Body of pancreas (tissue), 4 donors: ENCODE data around the gene INO80C. TPM values are rescaled to one million over a fixed set of nuclear protein-coding genes. Genes with fewer than 3 reads are reported as not detected.

Source experiments
- ATAC-seq: fragments of 150-250 bp; one replicate; pipeline ENCODE4 v1.9.1; 2016
- DNase-seq, 4 donors: peaks; one replicate each; pipeline ENCODE4 v3.0.0-alpha.2; 2019
- H3K27ac ChIP-seq, 4 donors: fragments of 200-600 bp; sonication (generic); 1 replicate in 3 of 4; 2 replicates in 1 of 4; pipeline versions ENCODE4 v1.5.1 to v1.6.1; 2016 to 2019; ENCODE audit warnings: mild to moderate bottlenecking in 1 of 4, mixed read lengths in 1 of 4, moderate library complexity in 1 of 4
- H3K27me3 ChIP-seq, 2 donors: fragments of 200-600 bp; sonication (generic); one replicate each; pipeline ENCODE4 v1.6.0; 2016; ENCODE audit warnings: mild to moderate bottlenecking in 1 of 2
- H3K36me3 ChIP-seq, 2 donors: fragments of 200-600 bp; sonication (generic); replicated peaks in 1 of 2; 2 replicates each; pipeline ENCODE4 v1.5.1; 2016; ENCODE audit warnings: low read depth in 2 of 2; ENCODE audit not compliant: insufficient read depth in 1 of 2
- H3K4me1 ChIP-seq: fragments of 200-600 bp; sonication (generic); one replicate; pipeline ENCODE4 v1.6.0; 2016
- H3K4me3 ChIP-seq, 2 donors: fragments of 200-600 bp; sonication (generic); 1 replicate in 1 of 2; 2 replicates in 1 of 2; pipeline ENCODE4 v1.5.1; 2016 to 2019
- H3K9me3 ChIP-seq, 3 donors: fragments of 200-600 bp; sonication (generic); 1 replicate in 2 of 3; 2 replicates in 1 of 3; pipeline ENCODE4 v1.5.1; 2016
- POLR2A ChIP-seq, 3 donors: fragments of 450-650 bp; IDR thresholded peaks; one replicate each; pipeline ENCODE4 v1.6.1; 2016; ENCODE audit warnings: antibody characterized with exemption in 3 of 3, mild to moderate bottlenecking in 2 of 3
- WGBS, 2 donors: methylation state at CpG; one replicate each; pipeline ENCODE4 v1.1.5; 2017; 5-methylcytosine and 5-hydroxymethylcytosine counted together
- intact Hi-C: fragments of 100-400 bp; cut with DNase I; formaldehyde crosslinking; loops from one replicate; pipeline ENCODE4 v1.15.1; 2023
- total RNA-seq, 2 donors: library from RNA; depleted of rRNA; stranded (reverse); fragments of >200 nt; gene quantifications; one replicate each; pipeline ENCODE4 v1.1.0, GENCODE V29; 2016
- TF ChIP-seq, protein P1 (sequence below), 7 experiments: fragments of 450-650 bp in 4 of 7; fragments of 200-600 bp in 3 of 7; sonication (generic) in 3 of 7; IDR thresholded peaks; one replicate each; pipeline ENCODE4 v1.5.1; 2016 to 2019; ENCODE audit warnings: antibody characterized with exemption in 7 of 7

Gene INO80C
- total RNA-seq, 2 donors from 2014 or later = 1.6 to 10.4 TPM

DNA sequence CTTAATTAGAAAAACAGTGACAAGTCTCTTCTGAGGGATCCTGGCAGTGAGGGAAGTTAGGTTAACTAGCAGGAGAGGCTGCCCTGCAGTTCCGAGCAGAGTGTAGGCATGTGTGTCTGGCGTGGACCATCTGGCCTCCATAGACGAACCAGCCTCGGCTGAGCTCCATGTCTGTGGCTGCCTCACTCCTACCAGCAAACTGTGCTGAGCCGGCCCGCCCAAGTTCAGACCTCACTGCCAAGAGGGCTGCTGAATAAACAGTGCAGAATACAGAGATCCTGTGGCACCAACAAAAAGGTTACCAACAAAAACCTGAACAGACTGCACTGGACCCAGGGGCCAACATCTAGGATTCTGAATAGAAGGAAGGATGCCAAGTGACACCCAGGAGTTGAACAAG is 27.3 kb downstream of the INO80C start:
- 87 to 98% methylated on average over 6 of the region's 6 CpGs for WGBS, 2 donors
- ATAC-seq (no peak), DNase-seq (no peak)
- H3K36me3 ChIP-seq = no peaks in the 10 kb centered on the region
- no peak overlapping the region for H3K4me3 ChIP-seq
- intact Hi-C loops = no loop called here
- TF ChIP-seq, protein P1, sequence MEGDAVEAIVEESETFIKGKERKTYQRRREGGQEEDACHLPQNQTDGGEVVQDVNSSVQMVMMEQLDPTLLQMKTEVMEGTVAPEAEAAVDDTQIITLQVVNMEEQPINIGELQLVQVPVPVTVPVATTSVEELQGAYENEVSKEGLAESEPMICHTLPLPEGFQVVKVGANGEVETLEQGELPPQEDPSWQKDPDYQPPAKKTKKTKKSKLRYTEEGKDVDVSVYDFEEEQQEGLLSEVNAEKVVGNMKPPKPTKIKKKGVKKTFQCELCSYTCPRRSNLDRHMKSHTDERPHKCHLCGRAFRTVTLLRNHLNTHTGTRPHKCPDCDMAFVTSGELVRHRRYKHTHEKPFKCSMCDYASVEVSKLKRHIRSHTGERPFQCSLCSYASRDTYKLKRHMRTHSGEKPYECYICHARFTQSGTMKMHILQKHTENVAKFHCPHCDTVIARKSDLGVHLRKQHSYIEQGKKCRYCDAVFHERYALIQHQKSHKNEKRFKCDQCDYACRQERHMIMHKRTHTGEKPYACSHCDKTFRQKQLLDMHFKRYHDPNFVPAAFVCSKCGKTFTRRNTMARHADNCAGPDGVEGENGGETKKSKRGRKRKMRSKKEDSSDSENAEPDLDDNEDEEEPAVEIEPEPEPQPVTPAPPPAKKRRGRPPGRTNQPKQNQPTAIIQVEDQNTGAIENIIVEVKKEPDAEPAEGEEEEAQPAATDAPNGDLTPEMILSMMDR (IDR thresholded peaks at IDR 0.05) = no peak
- TF ChIP-seq POLR2A (IDR thresholded peaks at IDR 0.05) = no peak
- no peak overlapping the region for H3K27ac ChIP-seq
- no peaks in the 10 kb centered on the region for H3K27me3 ChIP-seq
- H3K4me1 ChIP-seq = no peaks in the 10 kb centered on the region
- no peaks in the 10 kb centered on the region for H3K9me3 ChIP-seq

DNA sequence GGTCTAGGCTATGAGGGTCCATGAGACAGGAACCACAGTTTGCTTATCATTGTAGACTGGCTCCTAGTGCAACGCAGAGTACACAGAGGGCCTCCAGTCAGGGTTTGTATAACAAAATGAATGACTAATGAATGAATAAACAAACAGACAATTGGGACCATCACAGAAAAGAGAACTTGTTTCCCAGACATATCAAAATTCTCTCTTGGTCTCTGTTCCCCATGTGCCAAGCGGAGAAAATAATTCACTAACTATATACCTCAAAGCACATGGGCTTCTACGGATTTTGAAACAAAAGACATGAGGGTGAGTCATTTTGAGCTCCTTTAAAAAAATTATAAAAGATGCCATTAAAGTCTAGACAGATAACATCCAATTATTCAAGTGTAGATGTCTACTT is 28.0 kb downstream of the INO80C start:
- H3K4me1 ChIP-seq = no peaks in the 10 kb centered on the region
- H3K4me3 ChIP-seq = no peak overlapping the region
- H3K27me3 ChIP-seq = no peaks in the 10 kb centered on the region
- intact Hi-C loops = no loop called here
- no peak for ATAC-seq
- H3K27ac ChIP-seq = no peak overlapping the region
- TF ChIP-seq POLR2A (IDR thresholded peaks at IDR 0.05) = no peak
- TF ChIP-seq, protein P1 (IDR thresholded peaks at IDR 0.05) = no peak
- H3K36me3 ChIP-seq = no peaks in the 10 kb centered on the region
- WGBS, 2 donors = 90 to 93% methylated on average over 3 of the region's 3 CpGs
- no peak for DNase-seq
- H3K9me3 ChIP-seq = no peaks in the 10 kb centered on the region

DNA sequence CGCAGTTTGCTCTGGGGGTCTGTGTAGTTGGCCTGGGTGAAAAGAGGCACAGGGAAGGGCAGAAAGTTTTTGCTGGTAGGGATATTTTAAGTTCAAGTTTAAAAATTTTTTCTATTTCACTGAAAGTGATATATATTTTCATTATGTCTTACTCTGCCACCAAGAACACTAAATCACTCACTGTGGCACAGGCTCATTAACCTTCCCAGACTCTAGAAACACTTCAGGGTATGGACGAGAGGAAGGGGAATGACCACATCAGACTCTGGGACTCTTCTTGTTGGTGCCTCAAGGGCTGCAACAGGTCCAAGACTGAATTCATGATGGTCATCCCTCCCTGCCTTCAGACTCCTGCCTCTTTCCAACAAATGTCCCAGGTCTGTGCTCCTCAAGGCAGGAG is 29.0 kb downstream of the INO80C start:
- TF ChIP-seq POLR2A (IDR thresholded peaks at IDR 0.05) = no peak
- TF ChIP-seq, protein P1 (IDR thresholded peaks at IDR 0.05) = no peak
- 91 to 97% methylated on average over 2 of the region's 2 CpGs for WGBS, 2 donors
- DNase-seq = no peak
- H3K9me3 ChIP-seq = no peaks in the 10 kb centered on the region
- no peaks in the 10 kb centered on the region for H3K4me1 ChIP-seq
- no peaks in the 10 kb centered on the region for H3K27me3 ChIP-seq
- H3K4me3 ChIP-seq = no peak overlapping the region
- ATAC-seq = no peak
- intact Hi-C loops = no loop called here
- no peaks in the 10 kb centered on the region for H3K36me3 ChIP-seq
- H3K27ac ChIP-seq = no peak overlapping the region

DNA sequence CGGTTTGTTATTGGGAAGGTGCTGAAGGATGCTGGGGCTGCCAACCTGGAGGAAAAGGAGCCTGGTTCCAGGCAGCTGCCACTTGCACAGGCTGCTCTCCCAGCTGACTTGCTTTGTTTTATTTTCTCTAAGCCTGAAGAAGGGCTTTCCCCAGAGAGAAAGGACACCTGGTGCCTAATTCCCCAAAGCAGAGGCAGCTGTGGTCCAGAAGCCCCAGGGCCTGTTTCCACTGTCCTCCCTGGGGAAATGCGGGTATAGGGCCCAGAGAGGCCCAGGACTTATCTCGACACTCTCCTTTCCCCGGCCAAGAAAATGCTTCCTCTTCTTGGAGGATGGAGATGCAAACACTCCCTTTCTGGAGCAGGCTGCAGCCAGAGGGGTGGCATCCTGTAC is 30.1 kb downstream of the INO80C start:
- Histone ChIP-seq H3K4me3 (no peak overlapping the region), H3K9me3 (no peaks in the 10 kb centered on the region), H3K27me3 (no peaks in the 10 kb centered on the region), H3K4me1 (no peaks in the 10 kb centered on the region), H3K27ac (no peak overlapping the region), H3K36me3 (no peaks in the 10 kb centered on the region)
- ATAC-seq (no peak), DNase-seq (no peak)
- intact Hi-C loops = no loop called here
- TF ChIP-seq, protein P1 (IDR thresholded peaks at IDR 0.05) = no peak
- no peak for TF ChIP-seq POLR2A (IDR thresholded peaks at IDR 0.05)
- 71 to 85% methylated on average over 4 of the region's 4 CpGs for WGBS, 2 donors

DNA sequence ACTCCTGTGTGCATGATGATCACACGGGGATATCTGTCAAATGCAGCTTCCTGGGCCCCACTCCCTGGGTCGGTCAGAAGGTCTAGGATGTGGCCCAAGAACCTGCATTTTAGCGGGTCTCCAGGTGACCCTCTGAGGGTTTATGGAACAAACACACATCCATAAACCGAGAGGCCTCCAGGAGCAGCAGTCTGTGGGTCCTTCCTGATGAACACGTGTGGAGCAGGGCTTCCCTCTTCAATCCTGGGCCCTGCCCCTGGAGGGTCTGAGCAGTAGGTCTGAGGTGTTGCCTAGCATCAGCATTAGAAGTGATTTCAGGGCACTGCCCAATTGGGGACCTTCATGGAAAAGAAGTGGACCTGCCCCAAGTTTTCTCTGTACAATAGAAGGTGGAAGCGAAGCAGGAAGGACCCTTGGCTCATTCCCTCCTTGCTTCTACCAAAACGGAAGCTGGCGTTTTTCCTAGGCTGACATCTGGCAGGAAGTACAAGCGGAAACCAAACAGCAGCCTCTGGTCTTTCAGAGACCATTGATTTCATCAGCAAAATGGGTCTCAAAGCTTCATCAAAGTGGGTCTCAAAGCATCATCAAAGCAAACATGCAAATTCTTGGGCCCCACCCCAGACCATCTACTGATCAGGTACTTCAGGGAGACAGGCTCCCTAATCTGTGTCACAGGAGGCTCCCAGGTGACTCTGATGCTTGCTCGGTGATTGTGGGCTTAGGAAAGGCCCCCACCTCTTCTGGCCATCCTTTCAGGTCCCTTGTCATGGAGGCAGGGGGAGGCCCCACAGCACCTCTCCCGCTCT is 30.7 kb downstream of the INO80C start:
- Histone ChIP-seq H3K9me3 (no peaks in the 10 kb centered on the region), H3K36me3 (no peaks in the 10 kb centered on the region), H3K4me3 (no peak overlapping the region), H3K27me3 (no peaks in the 10 kb centered on the region), H3K27ac (no peak overlapping the region), H3K4me1 (no peaks in the 10 kb centered on the region)
- intact Hi-C loops = no loop called here
- DNase-seq (no peak), ATAC-seq (peak; percentile 15)
- TF ChIP-seq, protein P1 (IDR thresholded peaks at IDR 0.05) = no peak
- TF ChIP-seq POLR2A (IDR thresholded peaks at IDR 0.05) = no peak
- WGBS, 2 donors = 83 to 93% methylated on average over 10 to 11 of the region's 11 CpGs
